Astrocyte (in vitro differentiated cells and primary cell): Measurements from ENCODE around the gene CBLC. TPM values are rescaled to one million over a fixed set of nuclear protein-coding genes. Genes with fewer than 3 reads are reported as not detected.
A peak's percentile ranks its signal among the peaks of the same experiment; 100 is the strongest.

Source experiments
- DNase-seq: peaks from one replicate; pipeline ENCODE4 v3.0.0-alpha.2; 2010; ENCODE audit warnings: low read depth
- FAIRE-seq: peaks from 2 replicates; lab custom pipeline; 2011; peaks lifted over from hg19 to GRCh38; lab: Jason Lieb, UNC
- H2AFZ ChIP-seq: 2 replicates; pipeline ENCODE4 v1.6.0; 2012; ENCODE audit warnings: low read depth, low read length, inconsistent platforms
- H3K27ac ChIP-seq: 2 replicates; pipeline ENCODE4 v1.5.1; 2011; ENCODE audit warnings: low read depth, low read length, inconsistent platforms
- H3K27me3 ChIP-seq: 2 replicates; pipeline ENCODE4 v1.6.0; 2011; ENCODE audit warnings: low read length, inconsistent platforms; ENCODE audit not compliant: insufficient read depth
- H3K36me3 ChIP-seq: 2 replicates; pipeline ENCODE4 v1.5.1; 2011; ENCODE audit warnings: low read length, inconsistent platforms; ENCODE audit not compliant: insufficient read depth
- H3K4me1 ChIP-seq: 2 replicates; pipeline ENCODE4 v1.5.1; 2011; ENCODE audit warnings: low read length, inconsistent platforms; ENCODE audit not compliant: insufficient read depth
- H3K4me2 ChIP-seq: 2 replicates; pipeline ENCODE4 v1.6.0; 2012; ENCODE audit warnings: low read length, inconsistent platforms
- H3K4me3 ChIP-seq: 2 replicates; pipeline ENCODE4 v1.5.1; 2011; ENCODE audit warnings: low read depth, mild to moderate bottlenecking, low read length, inconsistent platforms; ENCODE audit not compliant: insufficient read depth
- H3K79me2 ChIP-seq: 2 replicates; pipeline ENCODE4 v1.6.0; 2012; ENCODE audit warnings: mild to moderate bottlenecking, low read length, inconsistent platforms; ENCODE audit not compliant: insufficient read depth
- H3K9ac ChIP-seq: 2 replicates; pipeline ENCODE4 v1.6.0; 2012; ENCODE audit warnings: mild to moderate bottlenecking, low read length, inconsistent platforms
- H3K9me3 ChIP-seq: 2 replicates; pipeline ENCODE4 v1.5.1; 2012; ENCODE audit warnings: low read depth, mild to moderate bottlenecking, low read length, inconsistent platforms; ENCODE audit not compliant: insufficient read depth
- H4K20me1 ChIP-seq: 2 replicates; pipeline ENCODE4 v1.6.0; 2012; ENCODE audit warnings: low read length, inconsistent platforms; ENCODE audit not compliant: insufficient read depth
- H3K27ac Mint-ChIP-seq: one replicate; pipeline ENCODE4 v1.8.0; 2021; ENCODE audit warnings: mild to moderate bottlenecking, mixed read lengths; ENCODE audit not compliant: unreplicated experiment
- H3K27me3 Mint-ChIP-seq: one replicate; pipeline ENCODE4 v1.8.0; 2021; ENCODE audit warnings: low read depth, mixed read lengths; ENCODE audit not compliant: unreplicated experiment
- H3K36me3 Mint-ChIP-seq: one replicate; pipeline ENCODE4 v1.8.0; 2021; ENCODE audit warnings: low read depth, mixed read lengths; ENCODE audit not compliant: unreplicated experiment
- H3K4me1 Mint-ChIP-seq: one replicate; pipeline ENCODE4 v1.8.0; 2021; ENCODE audit warnings: low read depth, mixed read lengths; ENCODE audit not compliant: unreplicated experiment
- H3K4me3 Mint-ChIP-seq: one replicate; pipeline ENCODE4 v1.8.0; 2021; ENCODE audit warnings: mild to moderate bottlenecking, moderate library complexity, mixed read lengths; ENCODE audit not compliant: unreplicated experiment
- H3K9me3 Mint-ChIP-seq: one replicate; pipeline ENCODE4 v1.8.0; 2021; ENCODE audit warnings: mild to moderate bottlenecking, mixed read lengths; ENCODE audit not compliant: unreplicated experiment
- EZH2 ChIP-seq: IDR thresholded peaks from 2 replicates; pipeline ENCODE4 v1.6.1; 2012; ENCODE audit warnings: mild to moderate bottlenecking, low read length, inconsistent platforms; ENCODE audit not compliant: insufficient read depth
- total RNA-seq: library from RNA; stranded (reverse); gene quantifications from 2 replicates; pipeline ENCODE4 v1.2.1, GENCODE V29; 2021
- TF ChIP-seq, protein P1 (sequence below): IDR thresholded peaks from 2 replicates; pipeline ENCODE4 v1.5.1; 2011; ENCODE audit warnings: low read depth, mild to moderate bottlenecking, inconsistent platforms, low read length, moderate library complexity; ENCODE audit not compliant: insufficient read depth

CBLC gene
- total RNA-seq, 1 donor from 2014 or later, result not detected

DNA sequence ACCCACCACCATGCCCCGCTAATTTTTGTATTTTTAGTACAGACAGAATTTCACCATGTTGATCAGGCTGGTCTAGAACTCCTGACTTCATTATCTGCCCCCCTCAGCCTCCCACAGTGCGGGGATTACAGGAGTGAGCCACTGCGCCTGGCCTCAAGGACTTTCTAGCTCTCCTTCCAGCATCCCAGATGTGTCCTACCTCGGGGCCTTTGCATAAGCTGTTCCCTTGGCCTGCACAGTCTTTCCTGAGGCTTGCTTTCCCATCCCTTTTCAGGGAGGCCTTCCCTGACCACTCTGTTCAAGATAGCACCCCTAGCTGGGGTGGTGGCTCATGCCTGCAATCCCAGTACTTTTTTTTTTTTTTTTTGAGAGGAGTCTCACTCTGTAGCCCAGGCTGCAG is 16.9 kb downstream of the CBLC start:
- FAIRE-seq (no peak), DNase-seq (no peak)
- no peaks in the 10 kb centered on the region for H3K36me3 ChIP-seq
- TF ChIP-seq, protein P1, sequence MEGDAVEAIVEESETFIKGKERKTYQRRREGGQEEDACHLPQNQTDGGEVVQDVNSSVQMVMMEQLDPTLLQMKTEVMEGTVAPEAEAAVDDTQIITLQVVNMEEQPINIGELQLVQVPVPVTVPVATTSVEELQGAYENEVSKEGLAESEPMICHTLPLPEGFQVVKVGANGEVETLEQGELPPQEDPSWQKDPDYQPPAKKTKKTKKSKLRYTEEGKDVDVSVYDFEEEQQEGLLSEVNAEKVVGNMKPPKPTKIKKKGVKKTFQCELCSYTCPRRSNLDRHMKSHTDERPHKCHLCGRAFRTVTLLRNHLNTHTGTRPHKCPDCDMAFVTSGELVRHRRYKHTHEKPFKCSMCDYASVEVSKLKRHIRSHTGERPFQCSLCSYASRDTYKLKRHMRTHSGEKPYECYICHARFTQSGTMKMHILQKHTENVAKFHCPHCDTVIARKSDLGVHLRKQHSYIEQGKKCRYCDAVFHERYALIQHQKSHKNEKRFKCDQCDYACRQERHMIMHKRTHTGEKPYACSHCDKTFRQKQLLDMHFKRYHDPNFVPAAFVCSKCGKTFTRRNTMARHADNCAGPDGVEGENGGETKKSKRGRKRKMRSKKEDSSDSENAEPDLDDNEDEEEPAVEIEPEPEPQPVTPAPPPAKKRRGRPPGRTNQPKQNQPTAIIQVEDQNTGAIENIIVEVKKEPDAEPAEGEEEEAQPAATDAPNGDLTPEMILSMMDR, result no peak
- TF ChIP-seq EZH2, result no peak
- no peaks in the 10 kb centered on the region for H3K27me3 ChIP-seq
- peaks cover 8% of the 10 kb centered on the region for H3K27me3 Mint-ChIP-seq
- H2AFZ ChIP-seq, result no peak overlapping the region
- no peak overlapping the region for H3K4me3 Mint-ChIP-seq
- no peak overlapping the region for H3K27ac ChIP-seq
- no peak overlapping the region for H3K4me3 ChIP-seq
- H3K4me2 ChIP-seq, result no peak overlapping the region
- H3K4me1 ChIP-seq, result no peaks in the 10 kb centered on the region
- no peaks in the 10 kb centered on the region for H3K9me3 ChIP-seq
- no peaks in the 10 kb centered on the region for H4K20me1 ChIP-seq
- no peaks in the 10 kb centered on the region for H3K36me3 Mint-ChIP-seq
- H3K27ac Mint-ChIP-seq, result no peak overlapping the region
- no peaks in the 10 kb centered on the region for H3K79me2 ChIP-seq
- no peaks in the 10 kb centered on the region for H3K9me3 Mint-ChIP-seq
- H3K9ac ChIP-seq, result no peak overlapping the region
- H3K4me1 Mint-ChIP-seq, result peaks cover 1% of the 10 kb centered on the region

DNA sequence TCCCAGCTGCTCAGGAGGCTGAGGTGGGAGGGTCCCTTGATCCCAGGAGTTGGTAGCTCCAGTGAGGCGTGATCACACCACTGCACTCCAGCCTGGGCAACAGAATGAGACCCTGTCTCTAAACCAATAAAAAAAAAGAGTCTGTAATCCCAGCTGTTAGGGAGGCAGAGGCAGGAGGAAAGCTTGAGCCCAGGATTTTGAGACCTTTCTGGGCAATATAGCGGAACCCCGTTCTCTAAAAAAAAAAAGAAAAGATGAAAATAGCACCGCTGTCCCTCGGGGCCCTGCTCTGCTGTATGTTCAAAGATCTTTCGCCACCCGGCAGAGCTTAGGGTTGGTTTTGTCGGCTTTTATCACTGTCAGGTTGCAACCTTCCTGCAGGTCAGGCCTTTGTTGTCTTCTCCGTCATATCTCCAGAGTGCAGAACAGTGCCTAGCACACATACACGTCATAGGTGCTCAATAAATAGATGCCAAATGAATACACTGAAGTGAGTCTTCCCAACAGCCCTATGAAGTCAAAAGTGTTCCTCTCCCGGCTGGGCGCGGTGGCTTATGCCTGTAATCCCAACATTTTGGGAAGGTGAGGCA is 17.8 kb downstream of the CBLC start:
- Histone ChIP-seq H3K36me3 (no peaks in the 10 kb centered on the region), H4K20me1 (no peaks in the 10 kb centered on the region), H3K79me2 (no peaks in the 10 kb centered on the region), H3K4me2 (no peak overlapping the region), H3K4me1 (no peaks in the 10 kb centered on the region), H3K27ac (no peak overlapping the region), H3K9me3 (no peaks in the 10 kb centered on the region), H3K27me3 (no peaks in the 10 kb centered on the region), H2AFZ (no peak overlapping the region), H3K4me3 (no peak overlapping the region), H3K9ac (no peak overlapping the region)
- no peaks in the 10 kb centered on the region for H3K9me3 Mint-ChIP-seq
- DNase-seq (no peak), FAIRE-seq (no peak)
- peaks cover 1% of the 10 kb centered on the region for H3K4me1 Mint-ChIP-seq
- H3K4me3 Mint-ChIP-seq, result no peak overlapping the region
- H3K36me3 Mint-ChIP-seq, result no peaks in the 10 kb centered on the region
- TF ChIP-seq, protein P1, result no peak
- no peak for TF ChIP-seq EZH2
- H3K27ac Mint-ChIP-seq, result no peak overlapping the region
- peaks cover 8% of the 10 kb centered on the region for H3K27me3 Mint-ChIP-seq

DNA sequence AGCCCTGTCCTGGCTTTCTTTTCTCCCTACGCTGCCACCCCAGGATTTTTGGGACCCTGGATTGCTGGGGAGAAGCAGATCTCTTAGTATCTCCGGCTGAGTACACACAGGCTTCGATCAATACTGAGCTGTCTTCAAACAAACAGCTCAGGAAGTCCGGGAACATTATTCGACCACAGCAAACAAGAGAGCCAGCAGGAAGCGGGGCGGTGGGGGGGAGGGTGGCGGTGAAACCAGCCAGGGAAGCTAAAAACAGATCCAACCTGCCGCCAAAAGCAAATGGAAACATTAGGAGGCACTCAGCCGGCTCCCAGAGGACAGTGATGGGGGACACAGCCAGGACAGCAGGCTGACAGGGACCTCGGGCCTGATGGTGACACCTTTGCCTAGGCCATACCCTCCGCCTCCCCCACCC is 19.0 kb downstream of the CBLC start:
- H3K4me1 Mint-ChIP-seq, result peaks cover 1% of the 10 kb centered on the region
- Histone ChIP-seq H3K9me3 (no peaks in the 10 kb centered on the region), H3K36me3 (no peaks in the 10 kb centered on the region), H3K27ac (no peak overlapping the region), H4K20me1 (no peaks in the 10 kb centered on the region), H2AFZ (peak overlapping the region; percentile 60), H3K4me1 (no peaks in the 10 kb centered on the region), H3K27me3 (no peaks in the 10 kb centered on the region), H3K4me2 (peak overlapping the region; percentile 33), H3K9ac (no peak overlapping the region), H3K79me2 (no peaks in the 10 kb centered on the region), H3K4me3 (no peak overlapping the region)
- H3K27ac Mint-ChIP-seq, result peak overlapping the region; percentile 1
- peak; percentile 14 for DNase-seq
- TF ChIP-seq, protein P1, result no peak
- no peak for TF ChIP-seq EZH2
- no peaks in the 10 kb centered on the region for H3K36me3 Mint-ChIP-seq
- no peaks in the 10 kb centered on the region for H3K9me3 Mint-ChIP-seq
- peaks cover 8% of the 10 kb centered on the region for H3K27me3 Mint-ChIP-seq
- no peak for FAIRE-seq
- no peak overlapping the region for H3K4me3 Mint-ChIP-seq
